ENCODE data around the gene CELF1.
"Not testable (repeated sequence)": the region's sequence is repeated elsewhere in the genome, so short reads cannot be mapped to it uniquely, and the experiment has no call there.

DNA sequence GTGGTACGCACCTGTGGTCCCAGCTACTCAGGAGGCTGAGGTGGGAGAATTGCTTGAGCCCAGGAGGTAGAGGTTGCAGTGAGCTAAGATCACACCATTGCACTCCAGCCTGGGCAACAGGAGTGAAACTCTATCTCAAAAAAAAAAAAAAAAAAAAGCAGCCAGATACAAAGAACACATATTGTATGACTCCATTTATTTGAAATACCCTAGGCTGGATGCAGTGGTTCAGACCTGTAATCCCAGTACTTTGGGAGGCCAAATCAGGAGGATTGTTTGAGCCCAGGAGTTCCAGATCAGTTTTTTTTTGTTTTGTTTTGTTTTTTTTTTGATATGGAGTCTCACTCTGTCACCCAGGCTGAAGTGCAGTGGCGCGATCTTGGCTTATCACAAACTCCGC, 9.5 kb upstream of the CELF1 start:
- TF ChIP-seq, protein P1, sequence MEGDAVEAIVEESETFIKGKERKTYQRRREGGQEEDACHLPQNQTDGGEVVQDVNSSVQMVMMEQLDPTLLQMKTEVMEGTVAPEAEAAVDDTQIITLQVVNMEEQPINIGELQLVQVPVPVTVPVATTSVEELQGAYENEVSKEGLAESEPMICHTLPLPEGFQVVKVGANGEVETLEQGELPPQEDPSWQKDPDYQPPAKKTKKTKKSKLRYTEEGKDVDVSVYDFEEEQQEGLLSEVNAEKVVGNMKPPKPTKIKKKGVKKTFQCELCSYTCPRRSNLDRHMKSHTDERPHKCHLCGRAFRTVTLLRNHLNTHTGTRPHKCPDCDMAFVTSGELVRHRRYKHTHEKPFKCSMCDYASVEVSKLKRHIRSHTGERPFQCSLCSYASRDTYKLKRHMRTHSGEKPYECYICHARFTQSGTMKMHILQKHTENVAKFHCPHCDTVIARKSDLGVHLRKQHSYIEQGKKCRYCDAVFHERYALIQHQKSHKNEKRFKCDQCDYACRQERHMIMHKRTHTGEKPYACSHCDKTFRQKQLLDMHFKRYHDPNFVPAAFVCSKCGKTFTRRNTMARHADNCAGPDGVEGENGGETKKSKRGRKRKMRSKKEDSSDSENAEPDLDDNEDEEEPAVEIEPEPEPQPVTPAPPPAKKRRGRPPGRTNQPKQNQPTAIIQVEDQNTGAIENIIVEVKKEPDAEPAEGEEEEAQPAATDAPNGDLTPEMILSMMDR (IDR thresholded peaks at IDR 0.05) = not testable (repeated sequence)
- not testable (repeated sequence) for TF ChIP-seq ZFX (IDR thresholded peaks at IDR 0.05; ENCODE audit: borderline replicate concordance)

Data from 22Rv1 (cell line).